CD4-positive, alpha-beta T cell (primary cell): ENCODE data around the gene LIMK2. TPM values are rescaled to one million over a fixed set of nuclear protein-coding genes. Genes with fewer than 3 reads are reported as not detected.

Experiments used
- ATAC-seq: fragments of 200-7000 bp; cut with Tn5 transposase; one replicate; pipeline ENCODE4 v1.10.0; 2022; ENCODE audit warnings: mild to moderate bottlenecking; ENCODE audit not compliant: poor library complexity
- CTCF ChIA-PET: fragments of 350-600 bp; sonication (Branson Sonifier 250); formaldehyde crosslinking; loops from one replicate; lab custom pipeline; 2021; ENCODE audit warnings: antibody characterized with exemption, inconsistent platforms; lab: Charles Lee
- POLR2A ChIA-PET: fragments of 350-600 bp; sonication (Branson Sonifier 250); formaldehyde crosslinking; loops from one replicate; lab custom pipeline; 2021; ENCODE audit warnings: antibody characterized with exemption, inconsistent platforms; lab: Charles Lee
- DNase-seq, 14 experiments: peaks; one replicate each; pipeline ENCODE4 v3.0.0-alpha.2; 2013 to 2020; ENCODE audit warnings: mixed read lengths in 2 of 14
- H3K27ac ChIP-seq, 2 donors: one replicate each; pipeline versions ENCODE4 v1.5.1 to v1.7.0; 2013; ENCODE audit warnings: low read length in 2 of 2, low read depth in 1 of 2, mild to moderate bottlenecking in 1 of 2
- H3K27me3 ChIP-seq, 2 experiments: 1 replicate in 1 of 2; 2 replicates in 1 of 2; pipeline versions ENCODE4 v1.6.1 to v1.7.0; 2013; ENCODE audit warnings: low read length in 2 of 2, control low read depth in 1 of 2, mild to moderate bottlenecking in 1 of 2, moderate library complexity in 1 of 2; ENCODE audit not compliant: insufficient read depth in 2 of 2, control insufficient read depth in 1 of 2
- H3K36me3 ChIP-seq: one replicate; pipeline ENCODE4 v1.6.1; 2013; ENCODE audit warnings: low read length, control low read depth; ENCODE audit not compliant: insufficient read depth
- H3K4me1 ChIP-seq: one replicate; pipeline ENCODE4 v1.6.1; 2013; ENCODE audit warnings: low read length, control low read depth; ENCODE audit not compliant: insufficient read depth
- H3K4me3 ChIP-seq: one replicate; pipeline ENCODE4 v1.5.1; 2013; ENCODE audit warnings: mild to moderate bottlenecking, low read length, moderate library complexity
- H3K9me3 ChIP-seq, 2 experiments: 1 replicate in 1 of 2; 2 replicates in 1 of 2; pipeline versions ENCODE4 v1.6.1 to v1.7.0; 2013; ENCODE audit warnings: low read length in 2 of 2, mild to moderate bottlenecking in 2 of 2, control low read depth in 1 of 2, moderate library complexity in 1 of 2; ENCODE audit not compliant: control insufficient read depth in 1 of 2, insufficient read depth in 1 of 2
- H3K27ac Mint-ChIP-seq: one replicate; pipeline ENCODE4 v1.8.0; 2020; ENCODE audit warnings: mixed read lengths
- H3K27me3 Mint-ChIP-seq: one replicate; pipeline ENCODE4 v1.8.0; 2021; ENCODE audit warnings: mixed read lengths
- H3K36me3 Mint-ChIP-seq: one replicate; pipeline ENCODE4 v1.8.0; 2021; ENCODE audit warnings: low read depth, mixed read lengths
- H3K4me1 Mint-ChIP-seq: one replicate; pipeline ENCODE4 v1.8.0; 2021; ENCODE audit warnings: low read depth, mixed read lengths
- H3K4me3 Mint-ChIP-seq: one replicate; pipeline ENCODE4 v1.8.0; 2020; ENCODE audit warnings: mild to moderate bottlenecking, mixed read lengths
- H3K9me3 Mint-ChIP-seq: one replicate; pipeline ENCODE4 v1.8.0; 2020; ENCODE audit warnings: mixed read lengths
- intact Hi-C, 2 experiments: fragments of 100-400 bp; cut with DNase I in 1 of 2; cut with micrococcal nuclease in 1 of 2; formaldehyde crosslinking; loops; one replicate each; pipeline versions ENCODE4 v1.15.1 to v1.9.0; 2023 to 2025; cut with DNase I, micrococcal nuclease
- total RNA-seq, 174 experiments: library from RNA in 2 of 174; stranded (reverse) in 2 of 174; gene quantifications; one replicate each; pipeline ENCODE4 v1.2.3 and lab custom pipeline; 2021 to 2026
- TF ChIP-seq, protein P1 (sequence below): fragments of 200-600 bp; IDR thresholded peaks from one replicate; pipeline ENCODE4 v1.8.0; 2022; ENCODE audit warnings: antibody characterized with exemption, mild to moderate bottlenecking

Gene LIMK2
- total RNA-seq, 2 experiments from 2014 or later = 13.1 to 14.6 TPM

DNA sequence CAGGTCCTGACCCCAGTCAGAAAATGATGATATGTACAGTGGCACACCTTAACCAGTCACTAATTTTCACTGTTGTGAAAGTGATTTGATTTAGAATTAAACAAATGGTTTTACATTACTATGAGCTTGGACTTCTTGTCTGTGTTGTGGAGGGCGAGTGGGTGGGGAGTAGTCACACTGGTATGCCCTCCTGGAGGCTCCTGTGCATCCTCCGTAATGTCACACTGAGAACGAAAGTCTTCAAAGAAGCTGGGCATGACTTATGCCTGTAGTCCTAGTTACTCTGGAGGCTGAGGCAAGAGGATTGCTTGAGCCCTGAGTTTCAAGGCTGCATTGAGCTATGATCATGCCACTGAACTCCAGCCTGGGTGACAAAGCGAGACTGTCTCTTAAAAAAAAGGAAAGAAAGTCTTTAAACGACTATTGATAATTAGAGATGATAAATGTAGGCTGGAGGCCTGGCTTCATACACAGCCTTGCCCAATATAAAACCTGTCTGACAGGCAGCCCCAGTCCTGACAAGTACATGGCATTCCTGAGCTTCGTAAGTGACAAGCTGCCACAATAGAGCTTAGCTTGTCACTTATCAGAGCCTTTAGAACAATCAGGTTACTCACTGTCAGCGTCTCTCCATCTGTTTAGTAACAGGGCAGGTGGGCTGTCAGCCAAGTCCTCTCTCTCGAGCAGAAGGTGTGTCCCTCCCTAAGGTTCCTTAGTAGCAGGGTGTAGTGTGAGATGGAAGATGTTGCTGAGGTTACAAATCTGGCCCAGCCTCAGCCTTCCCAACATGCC, 5.0 kb upstream of the LIMK2 start:
- ChIA-PET POLR2A (no interaction called here), CTCF (interaction anchor here (1.0 kb wide), 1 partner anchor 20 kb away, joined by 3 read pairs; no protein-coding TSS in a partner anchor)
- Mint-ChIP-seq H3K27me3 (no peaks in the 10 kb centered on the region), H3K4me1 (peaks cover 26% of the 10 kb centered on the region), H3K27ac (peak overlapping the region; percentile 56), H3K4me3 (no peak overlapping the region), H3K36me3 (peaks cover 23% of the 10 kb centered on the region), H3K9me3 (no peaks in the 10 kb centered on the region)
- Histone ChIP-seq H3K27ac (no peak overlapping the region), H3K9me3 (no peaks in the 10 kb centered on the region), H3K4me3 (no peak overlapping the region), H3K27me3 (no peaks in the 10 kb centered on the region), H3K36me3 (peaks cover 12% of the 10 kb centered on the region), H3K4me1 (peaks cover 23% of the 10 kb centered on the region)
- ATAC-seq = no peak
- TF ChIP-seq, protein P1, sequence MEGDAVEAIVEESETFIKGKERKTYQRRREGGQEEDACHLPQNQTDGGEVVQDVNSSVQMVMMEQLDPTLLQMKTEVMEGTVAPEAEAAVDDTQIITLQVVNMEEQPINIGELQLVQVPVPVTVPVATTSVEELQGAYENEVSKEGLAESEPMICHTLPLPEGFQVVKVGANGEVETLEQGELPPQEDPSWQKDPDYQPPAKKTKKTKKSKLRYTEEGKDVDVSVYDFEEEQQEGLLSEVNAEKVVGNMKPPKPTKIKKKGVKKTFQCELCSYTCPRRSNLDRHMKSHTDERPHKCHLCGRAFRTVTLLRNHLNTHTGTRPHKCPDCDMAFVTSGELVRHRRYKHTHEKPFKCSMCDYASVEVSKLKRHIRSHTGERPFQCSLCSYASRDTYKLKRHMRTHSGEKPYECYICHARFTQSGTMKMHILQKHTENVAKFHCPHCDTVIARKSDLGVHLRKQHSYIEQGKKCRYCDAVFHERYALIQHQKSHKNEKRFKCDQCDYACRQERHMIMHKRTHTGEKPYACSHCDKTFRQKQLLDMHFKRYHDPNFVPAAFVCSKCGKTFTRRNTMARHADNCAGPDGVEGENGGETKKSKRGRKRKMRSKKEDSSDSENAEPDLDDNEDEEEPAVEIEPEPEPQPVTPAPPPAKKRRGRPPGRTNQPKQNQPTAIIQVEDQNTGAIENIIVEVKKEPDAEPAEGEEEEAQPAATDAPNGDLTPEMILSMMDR = no peak
- intact Hi-C loops = no loop called here
- no peak for DNase-seq

DNA sequence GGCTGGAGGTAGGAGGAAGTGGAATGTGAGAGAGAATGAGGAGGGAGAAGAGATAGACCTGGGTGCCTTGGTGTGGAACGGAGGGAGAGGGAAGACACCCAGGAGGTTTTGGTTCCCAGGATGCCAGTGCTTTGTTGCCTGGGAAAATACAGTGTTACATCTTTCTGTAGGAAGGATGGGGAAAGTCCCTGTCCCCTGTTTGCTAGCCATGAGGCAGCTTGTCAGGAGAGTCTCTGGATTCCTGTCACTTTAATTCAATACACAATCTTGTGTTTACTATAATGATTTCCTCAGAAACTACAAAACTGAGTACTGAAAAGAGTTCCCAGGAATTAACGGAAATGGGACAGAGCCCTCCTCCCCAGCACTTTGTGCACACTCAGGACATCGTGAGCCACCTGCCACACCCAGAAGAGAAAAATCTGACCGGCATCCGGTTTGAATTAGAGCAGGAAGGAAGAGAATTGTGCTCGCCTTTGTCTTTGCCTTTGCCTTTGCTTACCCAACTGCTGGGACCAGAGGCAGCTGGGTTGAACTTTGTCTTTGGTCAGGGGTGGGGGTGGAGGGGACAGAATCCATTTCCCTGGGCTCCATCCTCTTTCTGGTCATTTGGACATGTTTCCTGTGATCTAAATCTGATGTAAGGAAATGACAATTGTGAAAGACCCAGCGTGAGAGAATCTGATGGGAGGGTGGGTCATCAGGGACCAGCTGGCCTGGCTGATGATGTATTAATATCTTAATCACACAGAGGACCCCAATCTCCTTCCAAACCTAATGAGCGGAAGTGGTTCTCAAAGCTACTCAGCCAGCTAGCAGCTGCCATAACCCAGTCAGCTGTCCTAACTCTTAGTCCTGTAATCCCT, 1.3 kb upstream of the LIMK2 start:
- intact Hi-C loops = loop anchor here (1.0 to 5.0 kb wide), 3 partner anchors 21 to 103 kb away; partner anchors contain the start of gene SELENOM (in 1 of the 2)
- no peak for ATAC-seq
- H3K27ac Mint-ChIP-seq = peak overlapping the region; percentile 75
- Histone ChIP-seq H3K27me3 (no peaks in the 10 kb centered on the region), H3K36me3 (no peaks in the 10 kb centered on the region), H3K4me1 (peaks cover 42% of the 10 kb centered on the region), H3K9me3 (no peaks in the 10 kb centered on the region), H3K27ac (peak overlapping the region; percentile 54 to 72), H3K4me3 (peak overlapping the region; percentile 100)
- H3K4me3 Mint-ChIP-seq = peak overlapping the region; percentile 94
- POLR2A ChIA-PET = interaction anchor here (0.9 to 5.2 kb wide), 9 partner anchors 19 to 242 kb away, joined by 3 to 49 read pairs (median 9); partner anchors contain the start of genes MORC2, PIK3IP1, RNF185 and SELENOM
- H3K9me3 Mint-ChIP-seq = no peaks in the 10 kb centered on the region
- TF ChIP-seq, protein P1 = no peak
- no peaks in the 10 kb centered on the region for H3K36me3 Mint-ChIP-seq
- CTCF ChIA-PET = interaction anchor here (0.6 to 2.9 kb wide), 12 partner anchors 8 to 289 kb away, joined by 3 to 34 read pairs (median 4); partner anchors contain the start of genes PIK3IP1, RNF185 and SELENOM
- no peaks in the 10 kb centered on the region for H3K27me3 Mint-ChIP-seq
- DNase-seq = peak in 7 of 14 experiments; percentile 3 to 70 (median 46)
- peaks cover 53% of the 10 kb centered on the region for H3K4me1 Mint-ChIP-seq

DNA sequence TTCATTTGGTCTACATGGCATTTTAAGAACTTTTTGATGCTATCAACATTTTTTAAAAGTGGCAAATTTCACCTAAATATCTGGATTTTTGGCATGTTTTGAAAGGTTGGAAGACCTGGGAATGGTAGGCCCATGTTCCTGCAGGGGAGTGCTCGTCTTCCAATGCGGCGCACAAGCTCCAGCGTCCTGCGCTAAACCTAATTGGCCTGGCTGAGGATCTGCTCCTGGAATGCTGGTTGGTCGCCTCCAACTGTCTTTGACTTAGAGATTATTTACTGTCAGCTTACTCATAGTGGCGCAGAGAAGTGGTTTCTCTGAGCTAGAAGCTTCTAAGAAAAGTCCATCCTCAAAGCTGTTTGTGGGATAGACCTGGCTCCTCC, 626 bp upstream of the LIMK2 start:
- Mint-ChIP-seq H3K27me3 (no peaks in the 10 kb centered on the region), H3K4me3 (peak overlapping the region; percentile 94), H3K4me1 (peaks cover 60% of the 10 kb centered on the region), H3K27ac (peak overlapping the region; percentile 75), H3K9me3 (no peaks in the 10 kb centered on the region), H3K36me3 (no peaks in the 10 kb centered on the region)
- no peak for DNase-seq
- intact Hi-C loops = loop anchor here (1.0 to 5.0 kb wide), 3 partner anchors 20 to 104 kb away; partner anchors contain the start of gene SELENOM (in 1 of the 2)
- ChIA-PET POLR2A (interaction anchor here (0.9 to 5.2 kb wide), 12 partner anchors 18 to 243 kb away, joined by 3 to 49 read pairs (median 8); partner anchors contain the start of genes MORC2, PIK3IP1, RNF185 and SELENOM), CTCF (interaction anchor here (0.6 to 2.9 kb wide), 15 partner anchors 8 to 290 kb away, joined by 3 to 34 read pairs (median 4); partner anchors contain the start of genes PIK3IP1, RNF185 and SELENOM)
- peaks cover 45% of the 10 kb centered on the region for H3K4me1 ChIP-seq
- H3K9me3 ChIP-seq = no peaks in the 10 kb centered on the region
- no peaks in the 10 kb centered on the region for H3K27me3 ChIP-seq
- ATAC-seq = no peak
- H3K36me3 ChIP-seq = no peaks in the 10 kb centered on the region
- TF ChIP-seq, protein P1 = no peak
- H3K4me3 ChIP-seq = peak overlapping the region; percentile 100
- peak overlapping the region; percentile 54 to 72 for H3K27ac ChIP-seq
